22Rv1 (cell line): ENCODE measurements around the gene AKNA.

ENCODE experiments used
- CTCF ChIP-seq: fragments of 450-650 bp; IDR thresholded peaks from 2 replicates; pipeline ENCODE4 v1.5.1; 2017; ENCODE audit warnings: mild to moderate bottlenecking
- ZFX ChIP-seq: fragments of 450-650 bp; IDR thresholded peaks from 2 replicates; pipeline ENCODE4 v1.6.1; 2017; ENCODE audit warnings: antibody characterized with exemption, borderline replicate concordance

- TF ChIP-seq CTCF (no peak), ZFX (no peak)
Observed at GRCh38 chr9:114366334-114367128, 21.3 kb downstream of the AKNA start.
